Activated CD4-positive, alpha-beta T cell treated with anti-CD3 and anti-CD28 coated beads for 1 hour (primary cell): Measurements from ENCODE around the gene SENP7.
"Not testable (repeated sequence)": the region's sequence is repeated elsewhere in the genome, so short reads cannot be mapped to it uniquely, and the experiment has no call there.

Source experiments
- DNase-seq: peaks from one replicate; pipeline ENCODE4 v3.0.0-alpha.2; 2020

SENP7 gene

DNA sequence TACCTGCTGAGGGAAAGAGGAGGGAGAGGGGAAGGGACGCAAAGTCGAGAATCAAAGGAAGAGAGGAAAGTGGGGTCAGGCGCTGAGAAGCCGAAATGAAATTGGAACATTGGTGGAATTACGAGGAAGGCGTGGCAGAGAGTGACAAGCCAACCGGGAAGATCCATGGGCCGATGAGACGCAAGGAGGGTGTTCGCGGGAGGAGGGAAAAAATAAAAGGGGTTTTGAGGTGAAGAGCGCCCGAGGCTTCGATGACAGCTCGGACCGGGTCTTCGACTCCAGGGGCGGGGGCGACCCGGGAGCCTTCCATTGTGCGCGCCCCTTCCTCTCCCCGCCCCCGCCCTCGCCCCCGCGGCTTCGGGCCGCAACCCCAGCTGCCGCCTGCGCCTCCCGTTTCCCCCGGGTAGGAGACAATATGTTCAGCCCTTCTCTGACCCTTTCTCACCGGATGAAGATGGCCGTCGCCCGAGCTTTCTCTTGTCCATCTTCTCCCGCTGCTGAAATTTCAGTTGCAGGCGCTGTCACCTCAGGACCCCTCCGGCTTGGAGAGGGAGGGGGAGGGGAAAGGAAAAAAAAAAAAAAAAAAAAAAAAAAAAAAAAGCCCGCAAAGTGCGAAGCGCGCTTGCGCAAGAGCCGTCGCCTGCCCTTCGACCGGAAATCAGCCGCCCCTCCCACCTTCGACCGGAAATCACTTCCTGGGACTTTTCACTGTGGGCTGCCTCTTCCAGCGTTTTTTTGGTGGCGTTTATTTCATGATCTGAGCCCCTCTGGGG, at the start of gene SENP7:
TSS of gene SENP7 (minus strand) at position 567 of the 773 bp plus-strand sequence. CDS start at position 485, 82 bp downstream.
- DNase-seq, result peak; percentile 59

GRCh38 chr3:101561630-101562328, 48.8 kb upstream of the SENP7 start, which contains the start of gene TRMT10C:
TRMT10C (plus strand) TSS chr3:101561868; CDS start chr3:101564782, 2,914 bp downstream.
- peak; percentile 86 for DNase-seq

DNA sequence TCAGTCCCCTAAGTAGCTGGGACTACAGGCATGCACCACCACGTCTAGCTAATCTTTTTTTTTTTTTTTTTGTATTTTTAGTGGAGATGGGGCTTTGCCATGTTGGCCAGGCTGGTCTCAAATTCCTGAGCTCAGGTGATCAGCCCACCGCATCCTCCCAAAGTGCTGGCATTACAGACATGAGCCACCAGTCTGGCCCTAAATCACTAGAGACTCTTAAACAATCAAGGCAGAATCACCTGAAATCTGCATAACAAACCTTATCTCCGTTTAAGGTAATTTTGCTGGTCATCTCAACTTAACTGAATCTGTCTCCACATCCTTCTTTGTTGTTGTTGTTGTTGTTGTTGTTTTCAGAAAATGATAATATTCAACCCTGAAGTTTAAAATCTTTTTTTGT, 43.1 kb upstream of the SENP7 start:
- no peak for DNase-seq

- not testable (repeated sequence) for DNase-seq
Observed at GRCh38 chr3:101553381-101553780, 40.4 kb upstream of the SENP7 start.

GRCh38 chr3:101551359-101552081, 38.5 kb upstream of the SENP7 start:
- not testable (repeated sequence) for DNase-seq

GRCh38 chr3:101549473-101549872, 36.5 kb upstream of the SENP7 start:
- DNase-seq, result no peak

GRCh38 chr3:101548527-101549105, 35.6 kb upstream of the SENP7 start:
- no peak for DNase-seq

DNA sequence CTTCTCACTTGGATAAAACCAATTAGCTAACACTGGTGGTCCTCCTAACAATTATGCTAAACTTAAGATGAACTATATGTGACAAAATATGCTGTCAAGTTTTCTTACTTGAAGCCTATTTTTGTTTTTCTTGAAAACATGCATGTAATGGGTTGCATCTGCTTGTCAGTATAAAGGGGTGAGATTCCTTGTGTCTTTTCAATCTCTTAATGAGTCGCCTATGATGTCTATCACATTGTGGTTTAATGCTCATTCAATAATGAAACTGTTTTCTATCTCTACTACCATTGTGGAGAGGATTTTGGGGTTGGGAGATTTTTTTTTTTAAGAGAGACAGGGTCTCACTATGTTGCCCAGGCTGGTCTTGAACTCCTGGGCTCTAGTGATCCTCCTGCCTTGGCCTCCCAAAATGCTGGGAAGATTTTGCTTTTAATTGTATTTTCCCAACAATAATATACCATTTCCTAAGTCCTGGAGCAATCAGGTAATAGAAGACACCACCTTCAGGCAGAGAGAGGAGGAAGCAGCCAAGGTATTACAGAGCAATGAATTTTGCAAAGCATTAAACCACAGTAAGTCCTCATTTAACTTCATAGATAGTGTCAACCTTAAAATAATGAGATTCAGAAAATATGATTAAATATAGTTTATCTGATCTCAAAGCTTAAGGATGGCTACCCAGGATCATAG, 31.3 kb upstream of the SENP7 start:
- no peak for DNase-seq

DNA sequence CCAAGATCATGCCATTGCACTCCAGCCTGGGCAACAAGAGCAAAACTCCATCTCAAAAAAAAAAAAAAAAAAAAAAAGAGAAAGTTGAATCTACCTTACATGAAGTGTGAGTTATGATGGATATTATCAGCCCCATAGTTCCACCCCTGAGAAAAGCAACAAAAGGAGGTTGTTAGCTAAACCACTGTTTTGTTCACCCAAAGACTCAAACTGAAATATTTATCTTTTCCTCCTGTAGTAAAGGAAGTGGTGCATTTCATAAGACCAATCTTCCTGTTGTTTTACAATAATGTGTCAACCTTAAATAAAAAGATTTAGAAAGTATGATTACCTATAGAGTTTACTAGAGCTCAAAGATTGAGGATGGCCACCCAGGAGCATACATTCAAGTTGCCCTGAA, 29.9 kb upstream of the SENP7 start:
- no peak for DNase-seq

DNA sequence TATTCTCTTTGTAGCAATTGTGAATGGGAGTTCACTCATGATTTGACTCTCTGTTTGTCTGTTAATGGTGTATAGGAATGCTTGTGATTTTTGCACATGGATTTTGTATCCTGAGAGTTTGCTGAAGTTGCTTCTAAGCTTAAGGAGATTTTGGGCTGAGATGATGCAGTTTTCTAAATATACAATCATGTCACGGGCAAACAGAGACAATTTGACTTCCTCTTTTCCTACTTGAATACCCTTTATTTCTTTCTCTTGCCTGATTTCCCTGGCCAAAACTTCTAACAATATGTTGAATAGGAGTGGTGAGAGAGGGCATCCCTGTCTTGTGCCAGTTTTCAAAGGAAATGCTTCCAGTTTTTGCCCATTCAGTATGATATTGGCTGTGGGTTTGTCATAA, 23.9 kb upstream of the SENP7 start:
- DNase-seq, result not testable (repeated sequence)

- no peak for DNase-seq
Observed at GRCh38 chr3:101536266-101536665, 23.3 kb upstream of the SENP7 start.

DNA sequence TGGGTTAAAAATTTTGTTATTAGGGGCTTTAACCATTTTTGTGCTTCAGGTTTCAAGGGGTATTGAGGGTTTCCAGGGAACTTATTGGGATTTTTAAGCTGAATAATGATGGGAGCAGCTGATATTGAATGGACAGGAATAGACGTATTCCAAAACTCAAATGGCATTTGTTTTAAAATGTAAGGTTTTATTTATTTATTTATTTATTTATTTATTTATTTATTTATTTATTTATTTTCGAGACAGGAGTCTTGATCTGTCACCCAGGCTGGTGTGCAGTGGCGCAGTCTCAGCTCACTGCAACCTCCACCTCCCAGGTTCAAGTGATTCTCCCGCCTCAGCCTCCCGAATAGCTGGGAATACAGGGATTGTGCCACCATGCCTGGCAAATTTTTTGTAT, 22.2 kb upstream of the SENP7 start:
- DNase-seq, result no peak

DNA sequence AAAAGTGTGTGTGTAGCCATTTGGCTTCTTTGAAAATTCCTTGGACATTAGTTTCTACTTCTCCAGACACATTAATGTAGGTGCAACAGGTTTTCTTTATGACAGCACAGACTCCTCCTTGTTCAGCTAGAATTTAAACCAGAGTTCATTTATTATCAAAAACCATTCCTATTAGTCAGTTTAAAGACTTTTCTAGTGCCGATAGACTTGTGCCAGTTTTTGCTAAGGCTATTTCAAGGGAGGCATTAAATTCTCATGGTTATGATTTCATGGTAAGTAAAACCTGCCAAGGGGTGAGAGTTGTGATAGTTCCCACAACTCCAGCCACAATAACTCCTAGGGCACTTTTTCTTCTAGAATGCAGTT, 20.6 kb upstream of the SENP7 start:
- DNase-seq, result no peak

DNA sequence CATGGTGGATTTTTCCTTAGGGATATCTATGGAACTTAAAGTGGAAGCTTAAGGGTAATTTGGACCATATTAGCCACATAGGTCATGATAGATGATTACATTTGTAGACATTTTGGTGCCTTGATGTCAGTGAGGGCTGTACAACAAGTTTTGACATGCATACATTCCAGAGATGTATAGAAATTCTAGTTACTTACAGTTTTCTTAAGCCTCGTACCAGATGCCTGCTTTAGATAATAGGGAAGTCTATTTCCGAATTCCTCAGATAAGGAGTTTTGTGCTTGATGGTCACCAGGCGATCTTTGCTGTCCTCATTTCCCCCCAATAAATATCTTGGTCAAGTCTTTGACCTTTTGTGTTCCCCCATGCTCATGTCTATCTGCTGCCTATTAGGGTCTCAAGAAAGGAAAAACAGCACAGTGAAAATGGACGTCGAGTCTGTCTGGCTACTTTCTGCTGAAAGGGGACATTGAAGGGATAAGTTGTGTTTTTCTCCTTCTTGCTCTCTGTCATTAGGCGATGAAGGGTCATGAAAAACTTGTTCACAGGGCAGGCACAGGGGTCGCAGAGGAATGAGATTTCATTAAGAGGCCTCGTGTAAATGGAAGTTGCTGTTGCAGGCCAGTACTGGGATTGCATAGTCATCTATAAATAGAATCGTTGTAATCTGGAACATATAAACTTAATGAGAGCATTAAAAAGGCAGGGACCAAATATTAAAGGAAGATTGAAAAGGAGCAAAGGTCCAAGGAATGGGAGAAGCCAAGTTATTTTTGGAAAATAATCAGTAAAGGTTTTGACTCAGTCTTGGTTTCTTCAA, 20.0 kb upstream of the SENP7 start:
- no peak for DNase-seq

GRCh38 chr3:101531473-101532086, 18.6 kb upstream of the SENP7 start:
- no peak for DNase-seq

DNA sequence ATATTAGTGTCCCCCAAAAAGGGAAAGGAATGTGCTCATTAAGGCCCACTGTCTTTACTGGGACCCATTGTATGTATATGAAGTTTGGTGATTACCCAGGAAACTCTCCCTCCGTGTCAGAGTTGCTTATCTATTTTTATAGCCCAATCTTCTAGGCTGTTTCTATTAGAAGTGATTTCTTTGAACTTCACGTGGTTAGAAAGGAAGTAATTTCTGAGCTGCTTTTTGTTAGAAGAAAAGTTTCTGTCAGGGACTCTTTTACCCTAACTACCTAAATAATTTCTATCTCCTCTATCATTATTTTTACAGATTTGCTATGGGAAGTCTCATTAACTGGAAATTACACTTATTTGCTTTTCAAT, 17.7 kb upstream of the SENP7 start:
- no peak for DNase-seq

- no peak for DNase-seq
Observed at GRCh38 chr3:101529816-101530685, 17.0 kb upstream of the SENP7 start.

- DNase-seq, result no peak
Observed at GRCh38 chr3:101527906-101528305, 14.9 kb upstream of the SENP7 start.

DNA sequence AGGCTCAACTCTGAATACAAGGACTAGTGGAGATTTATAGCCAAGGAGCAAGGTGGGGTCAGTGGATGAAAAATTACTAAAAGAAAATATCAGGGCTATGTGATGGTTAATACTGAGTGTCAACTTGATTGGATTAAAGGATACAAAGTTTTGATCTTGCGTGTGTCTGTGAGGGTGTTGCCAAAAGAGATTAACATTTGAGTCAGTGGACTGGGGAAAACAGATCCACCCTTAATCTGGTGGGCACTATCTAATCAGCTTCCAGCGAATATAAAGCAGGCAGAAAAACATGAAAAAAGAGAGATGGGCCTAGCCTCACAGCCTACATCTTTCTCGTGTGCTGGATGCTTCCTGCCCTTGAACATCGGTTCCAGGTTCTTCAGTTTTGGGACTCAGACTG, 14.4 kb upstream of the SENP7 start:
- no peak for DNase-seq

GRCh38 chr3:101521211-101521701, 8.2 kb upstream of the SENP7 start:
- no peak for DNase-seq
